Measurements from ENCODE around the gene C2CD3. TPM values are rescaled to one million over a fixed set of nuclear protein-coding genes. Genes with fewer than 3 reads are reported as not detected.

The C2CD3 gene
- total RNA-seq, 1 donor from 2014 or later, result 36.8 TPM

DNA sequence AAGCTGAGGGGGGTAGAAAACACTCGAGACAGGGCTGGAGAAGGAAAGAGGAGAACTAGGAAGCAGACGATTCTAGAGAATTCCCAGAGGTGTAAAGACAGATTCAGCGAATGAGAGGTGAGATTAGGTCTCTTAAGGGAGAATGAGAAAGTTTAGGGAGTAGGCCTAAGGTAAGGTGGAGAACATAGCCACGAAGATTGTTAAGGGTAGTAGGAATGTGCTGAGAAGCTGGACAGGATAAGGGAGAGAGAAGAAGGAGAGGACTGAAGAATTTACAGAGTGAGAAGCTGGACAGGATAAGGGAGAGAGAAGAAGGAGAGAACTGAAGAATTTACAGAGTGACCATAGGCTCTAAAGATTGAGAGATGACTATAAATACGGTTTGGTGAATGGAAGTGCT, 1.2 kb upstream of the C2CD3 start:
- Mint-ChIP-seq H3K36me3 (peaks cover 13% of the 10 kb centered on the region), H3K4me1 (ENCODE audit: unreplicated experiment) (peaks cover 10% of the 10 kb centered on the region), H3K27ac (no peak overlapping the region), H3K27me3 (no peaks in the 10 kb centered on the region), H3K4me3 (no peak overlapping the region), H3K9me3 (no peaks in the 10 kb centered on the region)
- DNase-seq (ENCODE audit: extremely low spot score, unreplicated experiment), result no peak
- TF ChIP-seq, protein P1, sequence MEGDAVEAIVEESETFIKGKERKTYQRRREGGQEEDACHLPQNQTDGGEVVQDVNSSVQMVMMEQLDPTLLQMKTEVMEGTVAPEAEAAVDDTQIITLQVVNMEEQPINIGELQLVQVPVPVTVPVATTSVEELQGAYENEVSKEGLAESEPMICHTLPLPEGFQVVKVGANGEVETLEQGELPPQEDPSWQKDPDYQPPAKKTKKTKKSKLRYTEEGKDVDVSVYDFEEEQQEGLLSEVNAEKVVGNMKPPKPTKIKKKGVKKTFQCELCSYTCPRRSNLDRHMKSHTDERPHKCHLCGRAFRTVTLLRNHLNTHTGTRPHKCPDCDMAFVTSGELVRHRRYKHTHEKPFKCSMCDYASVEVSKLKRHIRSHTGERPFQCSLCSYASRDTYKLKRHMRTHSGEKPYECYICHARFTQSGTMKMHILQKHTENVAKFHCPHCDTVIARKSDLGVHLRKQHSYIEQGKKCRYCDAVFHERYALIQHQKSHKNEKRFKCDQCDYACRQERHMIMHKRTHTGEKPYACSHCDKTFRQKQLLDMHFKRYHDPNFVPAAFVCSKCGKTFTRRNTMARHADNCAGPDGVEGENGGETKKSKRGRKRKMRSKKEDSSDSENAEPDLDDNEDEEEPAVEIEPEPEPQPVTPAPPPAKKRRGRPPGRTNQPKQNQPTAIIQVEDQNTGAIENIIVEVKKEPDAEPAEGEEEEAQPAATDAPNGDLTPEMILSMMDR (conservative IDR thresholded peaks at IDR 0.05), result no peak

- no peak overlapping the region for H3K4me3 Mint-ChIP-seq
- H3K9me3 Mint-ChIP-seq, result no peaks in the 10 kb centered on the region
- DNase-seq (ENCODE audit: extremely low spot score, unreplicated experiment), result no peak
- H3K27me3 Mint-ChIP-seq, result no peaks in the 10 kb centered on the region
- no peak overlapping the region for H3K27ac Mint-ChIP-seq
- TF ChIP-seq, protein P1 (conservative IDR thresholded peaks at IDR 0.05), result no peak
- peaks cover 10% of the 10 kb centered on the region for H3K4me1 Mint-ChIP-seq (ENCODE audit: unreplicated experiment)
- H3K36me3 Mint-ChIP-seq, result peaks cover 16% of the 10 kb centered on the region
These were observed 797 bp upstream of the C2CD3 start for GRCh38 chr11:74171630-74171968.

- H3K4me1 Mint-ChIP-seq (ENCODE audit: unreplicated experiment), result peaks cover 10% of the 10 kb centered on the region
- TF ChIP-seq, protein P1 (conservative IDR thresholded peaks at IDR 0.05), result no peak
- DNase-seq (ENCODE audit: extremely low spot score, unreplicated experiment), result no peak
- H3K36me3 Mint-ChIP-seq, result peaks cover 20% of the 10 kb centered on the region
- H3K9me3 Mint-ChIP-seq, result no peaks in the 10 kb centered on the region
- H3K27ac Mint-ChIP-seq, result no peak overlapping the region
- no peak overlapping the region for H3K4me3 Mint-ChIP-seq
- no peaks in the 10 kb centered on the region for H3K27me3 Mint-ChIP-seq
These were observed 904 bp downstream of the C2CD3 start for GRCh38 chr11:74169738-74170458.

- TF ChIP-seq, protein P1 (conservative IDR thresholded peaks at IDR 0.05), result no peak
- no peaks in the 10 kb centered on the region for H3K27me3 Mint-ChIP-seq
- H3K27ac Mint-ChIP-seq, result no peak overlapping the region
- no peaks in the 10 kb centered on the region for H3K9me3 Mint-ChIP-seq
- peaks cover 4% of the 10 kb centered on the region for H3K4me1 Mint-ChIP-seq (ENCODE audit: unreplicated experiment)
- no peak for DNase-seq (ENCODE audit: extremely low spot score, unreplicated experiment)
- H3K36me3 Mint-ChIP-seq, result peaks cover 19% of the 10 kb centered on the region
- peak overlapping the region; percentile 71 for H3K4me3 Mint-ChIP-seq
These were observed 2.0 kb downstream of the C2CD3 start for GRCh38 chr11:74168838-74169237.

- H3K27me3 Mint-ChIP-seq, result no peaks in the 10 kb centered on the region
- no peak for DNase-seq (ENCODE audit: extremely low spot score, unreplicated experiment)
- TF ChIP-seq, protein P1 (conservative IDR thresholded peaks at IDR 0.05), result no peak
- H3K9me3 Mint-ChIP-seq, result no peaks in the 10 kb centered on the region
- H3K27ac Mint-ChIP-seq, result no peak overlapping the region
- H3K4me1 Mint-ChIP-seq (ENCODE audit: unreplicated experiment), result peaks cover 4% of the 10 kb centered on the region
- H3K36me3 Mint-ChIP-seq, result peaks cover 39% of the 10 kb centered on the region
- no peak overlapping the region for H3K4me3 Mint-ChIP-seq
These were observed 7.9 kb downstream of the C2CD3 start for GRCh38 chr11:74162681-74163467.
